Measurements from ENCODE around the gene GPR78.

Gene GPR78

DNA sequence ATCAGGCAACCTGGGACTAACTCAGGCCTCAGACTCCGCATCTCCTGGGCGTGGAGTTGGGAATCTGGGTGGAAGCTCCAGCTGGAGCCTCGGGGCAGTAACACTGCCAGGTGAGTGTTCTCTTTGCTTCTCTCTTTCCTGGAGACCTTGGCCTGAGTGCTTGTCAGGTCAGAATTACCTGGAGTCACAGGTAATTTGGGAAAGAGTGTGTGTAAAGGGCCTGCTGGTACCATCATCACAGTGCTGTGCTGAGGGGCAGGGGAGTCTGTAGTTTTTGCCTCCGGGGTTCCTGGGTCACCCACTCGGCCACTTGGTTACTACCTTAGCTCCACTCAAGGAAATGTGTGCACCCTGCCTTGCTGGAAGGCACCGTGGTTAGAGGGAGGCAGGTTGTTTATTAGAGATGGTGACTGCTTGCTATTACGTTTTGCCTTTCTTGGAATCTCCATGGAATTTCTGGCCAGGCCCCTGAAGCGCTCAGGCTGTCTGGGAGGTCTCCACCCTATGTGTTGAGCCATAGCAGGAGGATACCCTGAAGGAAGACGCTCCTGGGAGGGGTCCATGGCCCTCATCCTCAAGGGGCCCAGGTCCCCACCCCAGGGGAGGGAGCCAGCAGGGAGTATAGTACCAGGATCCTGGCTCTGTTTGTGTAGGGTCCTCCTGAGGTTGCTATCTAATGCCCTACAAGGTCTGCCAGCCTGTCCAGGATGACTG is 2.9 kb downstream of the GPR78 start:
- H3K4me3 ChIP-seq (ENCODE audit: low read depth, low read length) = no peak overlapping the region
- TF ChIP-seq, protein P1, sequence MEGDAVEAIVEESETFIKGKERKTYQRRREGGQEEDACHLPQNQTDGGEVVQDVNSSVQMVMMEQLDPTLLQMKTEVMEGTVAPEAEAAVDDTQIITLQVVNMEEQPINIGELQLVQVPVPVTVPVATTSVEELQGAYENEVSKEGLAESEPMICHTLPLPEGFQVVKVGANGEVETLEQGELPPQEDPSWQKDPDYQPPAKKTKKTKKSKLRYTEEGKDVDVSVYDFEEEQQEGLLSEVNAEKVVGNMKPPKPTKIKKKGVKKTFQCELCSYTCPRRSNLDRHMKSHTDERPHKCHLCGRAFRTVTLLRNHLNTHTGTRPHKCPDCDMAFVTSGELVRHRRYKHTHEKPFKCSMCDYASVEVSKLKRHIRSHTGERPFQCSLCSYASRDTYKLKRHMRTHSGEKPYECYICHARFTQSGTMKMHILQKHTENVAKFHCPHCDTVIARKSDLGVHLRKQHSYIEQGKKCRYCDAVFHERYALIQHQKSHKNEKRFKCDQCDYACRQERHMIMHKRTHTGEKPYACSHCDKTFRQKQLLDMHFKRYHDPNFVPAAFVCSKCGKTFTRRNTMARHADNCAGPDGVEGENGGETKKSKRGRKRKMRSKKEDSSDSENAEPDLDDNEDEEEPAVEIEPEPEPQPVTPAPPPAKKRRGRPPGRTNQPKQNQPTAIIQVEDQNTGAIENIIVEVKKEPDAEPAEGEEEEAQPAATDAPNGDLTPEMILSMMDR (IDR thresholded peaks at IDR 0.05; ENCODE audit: low read depth, low read length) = no peak

DNA sequence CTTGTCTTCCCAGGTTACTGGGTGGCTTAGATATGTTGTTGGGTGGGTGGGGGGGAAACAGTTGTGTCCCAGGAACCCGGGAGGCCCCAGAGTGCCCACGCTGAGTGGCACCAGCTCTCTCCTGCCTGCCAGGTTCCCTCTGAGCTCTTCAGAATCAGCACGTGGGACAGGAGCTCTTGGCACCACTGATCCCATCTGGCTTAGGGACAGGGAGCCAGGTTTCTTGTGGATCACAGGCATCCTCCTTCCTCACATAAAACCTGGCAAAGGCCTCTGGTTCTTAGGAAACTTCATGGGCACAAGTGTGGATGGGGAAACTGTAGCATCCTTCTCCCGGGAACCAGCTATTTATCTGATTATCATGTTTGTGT is 3.4 kb downstream of the GPR78 start:
- no peak overlapping the region for H3K4me3 ChIP-seq (ENCODE audit: low read depth, low read length)
- TF ChIP-seq, protein P1 (IDR thresholded peaks at IDR 0.05; ENCODE audit: low read depth, low read length) = no peak

DNA sequence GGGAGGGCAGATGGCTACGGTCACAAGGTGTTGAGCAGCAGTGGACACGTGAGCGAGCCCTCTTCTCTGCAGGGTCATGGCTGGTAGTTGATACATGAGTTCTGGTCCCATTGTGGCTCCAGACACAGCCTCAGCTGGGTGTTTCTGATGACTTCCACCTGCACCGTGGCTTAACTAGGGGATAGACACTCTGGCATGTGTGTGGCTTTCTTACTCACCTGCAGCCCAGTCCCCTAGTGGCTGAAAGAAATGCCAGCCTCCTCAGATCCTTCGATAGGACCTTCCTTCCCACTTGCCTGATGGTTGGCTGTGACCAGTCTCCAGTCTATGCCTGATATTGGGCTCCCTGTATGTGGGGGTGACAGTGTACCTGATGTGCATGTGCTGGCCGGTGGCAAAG is 5.0 kb downstream of the GPR78 start:
- TF ChIP-seq, protein P1 (IDR thresholded peaks at IDR 0.05; ENCODE audit: low read depth, low read length) = no peak

GRCh38 chr4:8585721-8586212 is 5.6 kb downstream of the GPR78 start:
- no peak overlapping the region for H3K4me3 ChIP-seq (ENCODE audit: low read depth, low read length)
- TF ChIP-seq, protein P1 (IDR thresholded peaks at IDR 0.05; ENCODE audit: low read depth, low read length) = no peak

More for the DNA sequence above, 5.0 kb downstream of the GPR78 start:
- H3K4me3 ChIP-seq (ENCODE audit: low read depth, low read length) = no peak overlapping the region

DNA sequence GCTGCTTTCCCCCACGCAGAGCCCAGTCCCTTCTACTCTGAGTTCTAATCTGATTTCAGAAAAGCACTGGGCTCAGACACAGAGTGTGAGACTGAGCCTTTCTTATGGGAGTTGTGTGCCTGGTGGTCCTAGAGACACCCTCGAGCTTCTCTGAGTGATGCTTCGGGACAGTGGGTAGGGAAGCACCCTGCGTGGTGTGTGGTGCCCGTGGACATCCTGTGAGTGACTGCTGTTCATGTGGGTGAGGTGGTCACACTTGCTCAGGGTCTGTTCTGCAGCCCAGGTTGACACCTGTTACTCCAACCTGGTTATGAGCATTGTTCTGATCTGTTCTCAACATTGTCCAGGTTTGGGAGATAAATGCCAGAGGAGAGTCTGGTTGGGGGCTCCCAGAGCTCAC is 6.1 kb downstream of the GPR78 start:
- TF ChIP-seq, protein P1 (IDR thresholded peaks at IDR 0.05; ENCODE audit: low read depth, low read length) = no peak
- no peak overlapping the region for H3K4me3 ChIP-seq (ENCODE audit: low read depth, low read length)

DNA sequence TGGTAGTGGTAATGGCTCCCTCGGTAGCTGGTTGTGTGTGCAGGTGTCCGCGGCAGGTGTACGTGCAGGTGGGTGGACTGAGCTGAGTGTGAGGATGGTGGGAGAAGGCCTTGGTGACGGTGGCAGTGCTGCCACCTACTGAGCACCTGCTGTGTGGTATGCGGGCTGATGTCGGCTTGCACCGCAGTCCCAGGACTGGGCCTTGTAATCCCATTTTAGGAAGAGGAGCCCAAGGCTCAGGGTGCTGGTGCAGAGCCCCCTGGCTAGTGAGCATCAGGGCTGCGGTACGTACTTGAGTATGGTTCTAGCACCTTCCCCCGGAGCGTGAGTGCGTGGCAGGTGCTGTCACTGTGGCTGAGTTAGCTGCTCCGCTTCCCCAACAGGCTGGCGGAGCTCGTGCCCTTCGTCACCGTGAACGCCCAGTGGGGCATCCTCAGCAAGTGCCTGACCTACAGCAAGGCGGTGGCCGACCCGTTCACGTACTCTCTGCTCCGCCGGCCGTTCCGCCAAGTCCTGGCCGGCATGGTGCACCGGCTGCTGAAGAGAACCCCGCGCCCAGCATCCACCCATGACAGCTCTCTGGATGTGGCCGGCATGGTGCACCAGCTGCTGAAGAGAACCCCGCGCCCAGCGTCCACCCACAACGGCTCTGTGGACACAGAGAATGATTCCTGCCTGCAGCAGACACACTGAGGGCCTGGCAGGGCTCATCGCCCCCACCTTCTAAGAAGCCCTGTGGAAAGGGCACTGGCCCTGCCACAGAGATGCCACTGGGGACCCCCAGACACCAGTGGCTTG is 6.7 kb downstream of the GPR78 start:
- no peak overlapping the region for H3K4me3 ChIP-seq (ENCODE audit: low read depth, low read length)
- TF ChIP-seq, protein P1 (IDR thresholded peaks at IDR 0.05; ENCODE audit: low read depth, low read length) = no peak
